Measurements from ENCODE around the gene MEIKIN.

GRCh38 chr5:131991593-131992324 is 46.3 kb upstream of the MEIKIN start:
- TF ChIP-seq EZH2 (IDR thresholded peaks at IDR 0.05; ENCODE audit: low read depth, unreplicated experiment) = no peak
- TF ChIP-seq, protein P1, sequence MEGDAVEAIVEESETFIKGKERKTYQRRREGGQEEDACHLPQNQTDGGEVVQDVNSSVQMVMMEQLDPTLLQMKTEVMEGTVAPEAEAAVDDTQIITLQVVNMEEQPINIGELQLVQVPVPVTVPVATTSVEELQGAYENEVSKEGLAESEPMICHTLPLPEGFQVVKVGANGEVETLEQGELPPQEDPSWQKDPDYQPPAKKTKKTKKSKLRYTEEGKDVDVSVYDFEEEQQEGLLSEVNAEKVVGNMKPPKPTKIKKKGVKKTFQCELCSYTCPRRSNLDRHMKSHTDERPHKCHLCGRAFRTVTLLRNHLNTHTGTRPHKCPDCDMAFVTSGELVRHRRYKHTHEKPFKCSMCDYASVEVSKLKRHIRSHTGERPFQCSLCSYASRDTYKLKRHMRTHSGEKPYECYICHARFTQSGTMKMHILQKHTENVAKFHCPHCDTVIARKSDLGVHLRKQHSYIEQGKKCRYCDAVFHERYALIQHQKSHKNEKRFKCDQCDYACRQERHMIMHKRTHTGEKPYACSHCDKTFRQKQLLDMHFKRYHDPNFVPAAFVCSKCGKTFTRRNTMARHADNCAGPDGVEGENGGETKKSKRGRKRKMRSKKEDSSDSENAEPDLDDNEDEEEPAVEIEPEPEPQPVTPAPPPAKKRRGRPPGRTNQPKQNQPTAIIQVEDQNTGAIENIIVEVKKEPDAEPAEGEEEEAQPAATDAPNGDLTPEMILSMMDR (conservative IDR thresholded peaks at IDR 0.05; ENCODE audit: low read depth in 2 of 2) = no peak
- TF ChIP-seq, protein P2, sequence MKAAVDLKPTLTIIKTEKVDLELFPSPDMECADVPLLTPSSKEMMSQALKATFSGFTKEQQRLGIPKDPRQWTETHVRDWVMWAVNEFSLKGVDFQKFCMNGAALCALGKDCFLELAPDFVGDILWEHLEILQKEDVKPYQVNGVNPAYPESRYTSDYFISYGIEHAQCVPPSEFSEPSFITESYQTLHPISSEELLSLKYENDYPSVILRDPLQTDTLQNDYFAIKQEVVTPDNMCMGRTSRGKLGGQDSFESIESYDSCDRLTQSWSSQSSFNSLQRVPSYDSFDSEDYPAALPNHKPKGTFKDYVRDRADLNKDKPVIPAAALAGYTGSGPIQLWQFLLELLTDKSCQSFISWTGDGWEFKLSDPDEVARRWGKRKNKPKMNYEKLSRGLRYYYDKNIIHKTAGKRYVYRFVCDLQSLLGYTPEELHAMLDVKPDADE (IDR thresholded peaks at IDR 0.05) = no peak
- no peak for TF ChIP-seq REST (IDR thresholded peaks at IDR 0.05; ENCODE audit: unreplicated experiment)
- no peak for TF ChIP-seq POLR2AphosphoS5 (IDR thresholded peaks at IDR 0.05; ENCODE audit: low read depth)
- TF ChIP-seq JUNB (IDR thresholded peaks at IDR 0.05; ENCODE audit: unreplicated experiment) = no peak
- TF ChIP-seq ZNF331 (CRISPR knock-in tag; IDR thresholded peaks at IDR 0.05; ENCODE audit: low read depth) = no peak
